Left kidney (tissue), 1 donor: ENCODE measurements around the gene MRPL58. TPM values are rescaled to one million over a fixed set of nuclear protein-coding genes. Genes with fewer than 3 reads are reported as not detected.

Source experiments
- polyA plus RNA-seq: library from polyadenylated mRNA; unstranded; fragments of 120-200 nt; gene quantifications from one replicate; pipeline ENCODE4 v1.2.1, GENCODE V29; 2013; ENCODE audit not compliant: insufficient read length

The MRPL58 gene
- polyA plus RNA-seq, 1 donor = 28.0 TPM

Other genes with a start within 250 kb of the MRPL58 start
- gene NAT9, start 236.3 kb upstream of the MRPL58 start, polyA plus RNA-seq = 46.7 TPM
- gene GRIN2C, start 152.8 kb upstream of the MRPL58 start, polyA plus RNA-seq = 0.18 TPM
- 6.5 TPM for gene FDXR, start 139.7 kb upstream of the MRPL58 start, polyA plus RNA-seq
- gene FADS6, start 119.0 kb upstream of the MRPL58 start, polyA plus RNA-seq = 0.80 TPM
- 0.70 TPM for gene USH1G, start 89.4 kb upstream of the MRPL58 start, polyA plus RNA-seq
- gene OTOP2, start 88.4 kb upstream of the MRPL58 start, polyA plus RNA-seq = not detected
- gene OTOP3, start 76.8 kb upstream of the MRPL58 start, polyA plus RNA-seq = not detected
- 10.8 TPM for gene HID1, start 39.9 kb upstream of the MRPL58 start, polyA plus RNA-seq
- 8.0 TPM for gene CDR2L, start 25.0 kb upstream of the MRPL58 start, polyA plus RNA-seq
- 325 TPM for gene ATP5PD, start 34.3 kb downstream of the MRPL58 start, polyA plus RNA-seq
- 30.4 TPM for gene KCTD2, start 34.6 kb downstream of the MRPL58 start, polyA plus RNA-seq
- 29.5 TPM for gene SLC16A5, start 75.3 kb downstream of the MRPL58 start, polyA plus RNA-seq
- 14.0 TPM for gene ARMC7, start 97.3 kb downstream of the MRPL58 start, polyA plus RNA-seq
- 40.0 TPM for gene NT5C, start 119.1 kb downstream of the MRPL58 start, polyA plus RNA-seq
- 86.1 TPM for gene JPT1, start 141.8 kb downstream of the MRPL58 start, polyA plus RNA-seq
- gene SUMO2, start 170.3 kb downstream of the MRPL58 start, polyA plus RNA-seq = 705 TPM
- gene NUP85, start 193.0 kb downstream of the MRPL58 start, polyA plus RNA-seq = 84.0 TPM
- 49.1 TPM for gene GGA3, start 248.9 kb downstream of the MRPL58 start, polyA plus RNA-seq
- 73.9 TPM for gene MRPS7, start 249.2 kb downstream of the MRPL58 start, polyA plus RNA-seq